ENCODE measurements around the gene FOXD4L1.
"Not testable (repeated sequence)": the region's sequence is repeated elsewhere in the genome, so short reads cannot be mapped to it uniquely, and the experiment has no call there.

- TF ChIP-seq POLR2A (IDR thresholded peaks at IDR 0.05; ENCODE audit: low read depth, low read length); POLR2AphosphoS5 (IDR thresholded peaks at IDR 0.05; ENCODE audit: low read depth, low read length); TAF1 (IDR thresholded peaks at IDR 0.05; ENCODE audit: low read depth, low read length); SPI1 (IDR thresholded peaks at IDR 0.05; ENCODE audit: low read depth, low read length); PAX5 (IDR thresholded peaks at IDR 0.05; ENCODE audit: insufficient read depth, low read length, severe bottlenecking): not testable (repeated sequence)
Observed at GRCh38 chr2:113532991-113533390, 34.5 kb downstream of the FOXD4L1 start.
